ENCODE results near the gene SULT1E1. TPM values are rescaled to one million over a fixed set of nuclear protein-coding genes. Genes with fewer than 3 reads are reported as not detected.

Gene SULT1E1
- total RNA-seq, 1 donor from 2014 or later = not detected

DNA sequence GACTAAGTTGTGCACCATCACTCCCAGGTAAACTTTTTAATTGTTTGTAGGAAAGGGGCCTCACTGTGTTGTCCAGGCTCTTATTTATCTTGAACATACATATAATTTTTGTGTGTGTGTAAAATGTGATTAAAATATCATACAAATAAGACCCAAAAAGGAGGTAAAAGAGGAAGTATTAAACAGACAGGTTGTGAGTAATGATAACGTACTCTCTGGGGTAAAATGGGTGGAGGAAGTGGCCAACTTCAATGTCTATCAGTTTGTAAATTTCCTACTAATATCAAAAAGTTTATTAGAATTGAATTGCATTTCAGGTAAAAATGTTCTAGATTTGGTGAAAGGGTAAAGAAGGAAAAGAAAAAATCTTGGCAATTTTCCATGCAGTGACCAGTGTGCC is 48.8 kb downstream of the SULT1E1 start:
- Histone ChIP-seq H3K4me3 (no peak overlapping the region), H3K27me3 (ENCODE audit: low read depth) (no peaks in the 10 kb centered on the region), H3K27ac (replicated peaks) (no peak overlapping the region), H3K4me1 (no peaks in the 10 kb centered on the region), H3K9me3 (replicated peaks) (peaks cover 6% of the 10 kb centered on the region), H3K36me3 (no peaks in the 10 kb centered on the region)
- DNase-seq = no peak
- intact Hi-C loops (cut with micrococcal nuclease) = no loop called here
- TF ChIP-seq, protein P1, sequence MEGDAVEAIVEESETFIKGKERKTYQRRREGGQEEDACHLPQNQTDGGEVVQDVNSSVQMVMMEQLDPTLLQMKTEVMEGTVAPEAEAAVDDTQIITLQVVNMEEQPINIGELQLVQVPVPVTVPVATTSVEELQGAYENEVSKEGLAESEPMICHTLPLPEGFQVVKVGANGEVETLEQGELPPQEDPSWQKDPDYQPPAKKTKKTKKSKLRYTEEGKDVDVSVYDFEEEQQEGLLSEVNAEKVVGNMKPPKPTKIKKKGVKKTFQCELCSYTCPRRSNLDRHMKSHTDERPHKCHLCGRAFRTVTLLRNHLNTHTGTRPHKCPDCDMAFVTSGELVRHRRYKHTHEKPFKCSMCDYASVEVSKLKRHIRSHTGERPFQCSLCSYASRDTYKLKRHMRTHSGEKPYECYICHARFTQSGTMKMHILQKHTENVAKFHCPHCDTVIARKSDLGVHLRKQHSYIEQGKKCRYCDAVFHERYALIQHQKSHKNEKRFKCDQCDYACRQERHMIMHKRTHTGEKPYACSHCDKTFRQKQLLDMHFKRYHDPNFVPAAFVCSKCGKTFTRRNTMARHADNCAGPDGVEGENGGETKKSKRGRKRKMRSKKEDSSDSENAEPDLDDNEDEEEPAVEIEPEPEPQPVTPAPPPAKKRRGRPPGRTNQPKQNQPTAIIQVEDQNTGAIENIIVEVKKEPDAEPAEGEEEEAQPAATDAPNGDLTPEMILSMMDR (IDR thresholded peaks at IDR 0.05; ENCODE audit: borderline replicate concordance) = no peak

DNA sequence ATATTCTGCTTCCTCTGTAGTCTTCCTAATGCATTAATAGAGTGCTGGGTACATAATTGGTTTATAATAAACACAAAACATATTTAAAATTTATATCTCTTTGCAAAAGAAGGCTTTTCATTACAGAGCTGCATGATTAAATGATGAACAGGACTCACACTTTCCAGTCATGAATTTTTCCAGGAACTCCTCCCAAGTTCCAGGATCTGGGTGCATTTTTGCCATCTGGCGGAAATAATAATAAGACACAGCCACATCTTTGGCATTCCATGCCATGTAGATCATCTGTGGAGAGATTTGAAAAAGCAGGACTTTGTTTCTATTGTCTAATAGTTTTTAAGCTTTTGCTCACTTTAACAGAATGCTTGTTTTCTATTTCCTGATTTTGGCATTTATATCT is 59.3 kb downstream of the SULT1E1 start:
- H3K9me3 ChIP-seq (replicated peaks) = peaks cover 15% of the 10 kb centered on the region
- intact Hi-C loops (cut with micrococcal nuclease) = no loop called here
- TF ChIP-seq, protein P1 (IDR thresholded peaks at IDR 0.05; ENCODE audit: borderline replicate concordance) = no peak
- no peak overlapping the region for H3K4me3 ChIP-seq
- no peak for DNase-seq
- H3K27me3 ChIP-seq (ENCODE audit: low read depth) = no peaks in the 10 kb centered on the region
- H3K27ac ChIP-seq (replicated peaks) = no peak overlapping the region
- no peaks in the 10 kb centered on the region for H3K4me1 ChIP-seq
- H3K36me3 ChIP-seq = no peaks in the 10 kb centered on the region

DNA sequence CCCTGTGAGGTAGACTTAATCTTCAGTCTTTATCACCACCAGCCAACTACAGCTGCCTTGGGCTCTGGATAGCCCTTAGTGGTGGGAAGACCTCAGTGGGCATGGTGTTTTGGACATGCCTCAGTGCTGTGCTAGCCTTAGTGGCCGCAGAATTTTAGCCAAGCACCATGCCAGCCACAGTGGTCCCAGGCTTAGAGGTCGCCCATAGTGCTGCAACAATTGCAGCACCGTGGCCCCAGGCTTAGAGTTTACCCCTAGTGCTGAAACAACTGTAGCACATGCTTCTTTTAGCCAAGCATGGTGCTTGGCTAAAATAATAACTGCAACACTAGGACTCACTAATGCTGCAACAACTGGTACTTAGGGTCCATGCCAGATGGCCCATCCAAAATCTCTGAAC is 60.6 kb downstream of the SULT1E1 start:
- H3K36me3 ChIP-seq = no peaks in the 10 kb centered on the region
- H3K4me3 ChIP-seq = no peak overlapping the region
- H3K27ac ChIP-seq (replicated peaks) = no peak overlapping the region
- peaks cover 15% of the 10 kb centered on the region for H3K9me3 ChIP-seq (replicated peaks)
- no peaks in the 10 kb centered on the region for H3K4me1 ChIP-seq
- intact Hi-C loops (cut with micrococcal nuclease) = no loop called here
- no peaks in the 10 kb centered on the region for H3K27me3 ChIP-seq (ENCODE audit: low read depth)
- DNase-seq = no peak
- TF ChIP-seq, protein P1 (IDR thresholded peaks at IDR 0.05; ENCODE audit: borderline replicate concordance) = no peak

DNA sequence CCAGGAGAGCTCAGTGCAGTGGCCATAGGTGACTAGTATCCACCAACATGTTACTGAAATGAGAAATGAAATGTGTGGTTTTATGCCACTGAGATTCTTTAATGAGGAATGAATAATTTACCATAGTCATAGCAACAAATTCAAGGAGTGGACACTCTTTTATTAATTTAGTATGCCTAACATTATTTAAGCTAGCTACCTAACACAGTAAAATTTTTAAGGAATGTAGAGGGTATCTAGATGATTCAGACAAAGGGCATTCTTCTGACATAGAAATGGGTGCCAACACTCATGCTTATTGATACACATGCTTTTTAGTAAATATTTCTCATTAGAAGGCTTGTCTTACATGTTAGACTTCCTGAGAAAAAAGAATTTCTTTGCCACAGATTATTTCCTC is 66.2 kb downstream of the SULT1E1 start:
- Histone ChIP-seq H3K27me3 (ENCODE audit: low read depth) (no peaks in the 10 kb centered on the region), H3K27ac (replicated peaks) (no peak overlapping the region), H3K4me3 (no peak overlapping the region), H3K36me3 (no peaks in the 10 kb centered on the region), H3K4me1 (no peaks in the 10 kb centered on the region), H3K9me3 (replicated peaks) (no peaks in the 10 kb centered on the region)
- intact Hi-C loops (cut with micrococcal nuclease) = no loop called here
- TF ChIP-seq, protein P1 (IDR thresholded peaks at IDR 0.05; ENCODE audit: borderline replicate concordance) = no peak
- DNase-seq = no peak

Other genes starting within 250 kb of the SULT1E1 start
- gene UGT2A2, start 220.5 kb downstream of the SULT1E1 start, total RNA-seq = not detected
- not detected for gene UGT2A1, start 206.9 kb downstream of the SULT1E1 start, total RNA-seq
- gene SULT1B1, start 99.5 kb downstream of the SULT1E1 start, total RNA-seq = 1.1 TPM
- gene CSN1S1, start 70.9 kb upstream of the SULT1E1 start, total RNA-seq = not detected
- not detected for gene CSN2, start 105.6 kb upstream of the SULT1E1 start, total RNA-seq
- not detected for gene STATH, start 135.8 kb upstream of the SULT1E1 start, total RNA-seq
- not detected for gene HTN3, start 168.3 kb upstream of the SULT1E1 start, total RNA-seq
- not detected for gene HTN1, start 190.3 kb upstream of the SULT1E1 start, total RNA-seq

All from left ventricle myocardium inferior (tissue), 1 donor.